Ramos (cell line): ENCODE measurements around the gene LIPF.
"Not testable (repeated sequence)": the region's sequence is repeated elsewhere in the genome, so short reads cannot be mapped to it uniquely, and the experiment has no call there.

Experiments used
- in situ Hi-C: fragments of 300-500 bp; cut with MboI; formaldehyde crosslinking; loops from one replicate; pipeline ENCODE4 v1.14.3; 2022; ENCODE audit warnings: low sequenced_read_pairs; ENCODE audit not compliant: unreplicated experiment

The LIPF gene, protein sequence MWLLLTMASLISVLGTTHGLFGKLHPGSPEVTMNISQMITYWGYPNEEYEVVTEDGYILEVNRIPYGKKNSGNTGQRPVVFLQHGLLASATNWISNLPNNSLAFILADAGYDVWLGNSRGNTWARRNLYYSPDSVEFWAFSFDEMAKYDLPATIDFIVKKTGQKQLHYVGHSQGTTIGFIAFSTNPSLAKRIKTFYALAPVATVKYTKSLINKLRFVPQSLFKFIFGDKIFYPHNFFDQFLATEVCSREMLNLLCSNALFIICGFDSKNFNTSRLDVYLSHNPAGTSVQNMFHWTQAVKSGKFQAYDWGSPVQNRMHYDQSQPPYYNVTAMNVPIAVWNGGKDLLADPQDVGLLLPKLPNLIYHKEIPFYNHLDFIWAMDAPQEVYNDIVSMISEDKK

DNA sequence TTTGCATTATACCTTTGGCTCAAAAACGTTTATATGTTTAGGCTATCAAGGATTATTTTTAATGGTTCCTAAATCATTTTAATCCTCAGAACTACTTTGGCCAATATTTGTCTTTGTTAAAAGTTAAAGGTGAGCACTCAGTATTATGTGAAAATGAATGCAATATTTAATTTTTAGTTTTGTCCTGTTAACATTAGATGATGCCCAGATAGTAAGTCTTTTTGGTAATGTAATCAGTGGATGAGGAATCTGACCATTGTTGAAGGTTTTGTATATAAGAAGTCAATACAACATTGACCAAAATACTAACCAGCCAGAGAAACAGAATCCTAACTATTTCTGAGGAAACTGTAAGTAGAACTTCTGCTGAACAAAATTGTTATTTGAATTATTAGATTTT is at the start of gene LIPF:
Gene LIPF, plus strand, starts transcription at position 301 of the 400 bp plus-strand sequence. CDS start 2,856 bp downstream, outside the sequence.
- in situ Hi-C loops: no loop called here

- in situ Hi-C loops: no loop called here
These were observed 47.8 kb upstream of the LIPF start for GRCh38 chr10:88616250-88616977.

GRCh38 chr10:88617772-88618300 is 46.4 kb upstream of the LIPF start:
- in situ Hi-C loops: no loop called here

GRCh38 chr10:88618496-88618895 is 45.7 kb upstream of the LIPF start:
- in situ Hi-C loops: no loop called here

- in situ Hi-C loops: no loop called here
These were observed 43.8 kb upstream of the LIPF start for GRCh38 chr10:88620441-88620840.

DNA sequence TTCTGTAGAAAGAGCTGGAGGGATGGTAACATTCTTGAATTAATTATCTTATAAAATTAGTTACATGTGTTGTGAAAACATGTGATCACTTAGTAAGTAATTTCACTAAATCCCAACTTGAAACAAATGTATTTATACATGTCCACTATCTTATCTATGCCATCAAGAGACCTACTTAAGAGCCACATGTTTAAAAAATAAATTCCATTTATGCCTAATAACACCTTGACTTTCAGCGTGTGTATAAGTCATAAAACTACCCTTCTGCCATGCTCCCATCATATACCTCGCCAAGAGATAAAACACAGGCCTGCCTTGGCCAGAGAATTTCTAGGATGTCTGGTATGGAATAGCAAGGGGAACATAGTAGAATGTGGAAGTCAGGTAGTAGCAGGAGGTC is 40.4 kb upstream of the LIPF start:
- in situ Hi-C loops: no loop called here

DNA sequence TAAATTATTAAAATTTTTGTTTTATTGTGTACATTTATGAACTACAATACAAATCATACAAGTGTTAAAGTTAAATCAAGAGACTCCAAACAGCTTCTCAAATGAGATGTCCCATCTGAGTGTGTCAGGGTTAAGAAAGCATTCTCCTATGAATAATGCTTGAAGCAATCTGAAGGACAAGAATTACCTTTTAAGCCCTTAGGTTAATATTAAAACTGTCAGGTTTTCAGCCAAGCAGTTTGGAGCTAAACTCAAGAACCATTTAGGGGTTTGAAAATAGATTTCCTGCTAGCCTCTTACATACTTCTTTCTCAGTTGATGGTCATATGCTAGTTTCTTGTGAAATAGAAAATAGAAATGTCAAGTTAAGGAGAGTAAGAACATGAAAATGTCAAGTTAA is 39.4 kb upstream of the LIPF start:
- in situ Hi-C loops: no loop called here

- in situ Hi-C loops: no loop called here
These were observed 24.1 kb upstream of the LIPF start for GRCh38 chr10:88640186-88640585.

- in situ Hi-C loops: no loop called here
These were observed 22.0 kb upstream of the LIPF start for GRCh38 chr10:88642209-88642608.

DNA sequence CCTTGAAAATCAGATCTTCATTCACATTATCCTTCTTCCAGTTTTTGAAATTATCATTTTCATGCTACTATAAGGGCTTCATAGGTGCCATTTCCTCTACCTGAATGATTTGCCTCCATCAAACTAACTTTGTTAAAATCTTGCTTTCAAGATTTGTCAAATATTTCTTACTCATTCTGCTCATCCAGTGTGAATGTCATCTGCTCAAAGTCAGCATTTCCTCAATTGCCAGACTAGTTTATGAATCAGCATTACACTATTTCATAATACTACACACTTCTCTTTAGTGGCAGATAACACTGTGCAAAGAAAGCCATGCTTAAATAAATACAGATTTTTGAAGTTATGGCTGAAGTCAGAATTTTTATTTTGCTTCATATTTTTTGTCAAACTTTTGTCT is 21.3 kb upstream of the LIPF start:
- in situ Hi-C loops: no loop called here

DNA sequence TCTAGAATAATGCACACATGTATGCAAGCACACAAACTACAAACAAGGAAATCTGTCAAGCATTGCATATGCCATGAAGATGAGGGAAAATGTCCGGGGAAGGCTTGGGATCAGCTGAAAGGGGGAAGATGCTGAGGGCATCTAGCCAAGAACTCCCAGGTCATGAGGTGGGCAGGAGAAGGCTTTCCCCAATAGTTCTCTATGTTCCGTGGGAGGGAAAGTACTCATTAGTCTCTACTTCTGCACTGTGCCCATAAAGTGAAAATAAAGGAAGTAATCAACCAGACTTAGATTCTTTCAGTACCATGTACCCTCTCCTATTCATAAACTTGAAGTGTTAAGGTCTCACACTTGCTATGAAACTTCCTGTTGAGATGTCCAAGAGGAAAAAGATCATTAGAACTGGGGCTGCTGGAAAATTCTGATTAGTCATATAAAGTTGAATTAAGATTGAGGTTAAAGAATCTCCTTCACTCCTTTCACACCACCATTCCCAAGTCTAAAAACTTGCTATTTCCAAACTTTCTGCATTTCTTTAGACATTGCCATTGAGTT is 17.1 kb upstream of the LIPF start:
- in situ Hi-C loops: no loop called here

- in situ Hi-C loops: no loop called here
These were observed 13.1 kb upstream of the LIPF start for GRCh38 chr10:88651101-88651551.

GRCh38 chr10:88652616-88653015 is 11.6 kb upstream of the LIPF start:
- in situ Hi-C loops: no loop called here

DNA sequence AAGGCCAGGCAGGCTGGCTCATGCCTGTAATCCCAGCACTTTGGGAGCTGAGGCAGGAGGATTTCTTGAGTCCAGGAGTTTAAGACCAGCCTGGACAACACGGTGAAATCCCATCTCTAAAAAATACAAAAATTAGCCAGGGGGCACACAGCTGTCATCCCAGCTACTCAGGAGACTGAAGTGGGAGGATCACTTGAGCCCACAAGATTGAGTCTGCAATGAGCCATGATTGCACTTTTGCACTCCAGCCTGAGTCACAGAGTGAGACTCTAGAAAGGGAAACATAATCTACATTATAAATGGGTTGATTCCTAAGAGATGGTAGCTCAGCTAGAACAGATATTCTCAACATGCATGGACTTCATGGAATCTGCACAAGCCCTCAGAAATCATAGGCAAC is 6.3 kb upstream of the LIPF start:
- in situ Hi-C loops: no loop called here

DNA sequence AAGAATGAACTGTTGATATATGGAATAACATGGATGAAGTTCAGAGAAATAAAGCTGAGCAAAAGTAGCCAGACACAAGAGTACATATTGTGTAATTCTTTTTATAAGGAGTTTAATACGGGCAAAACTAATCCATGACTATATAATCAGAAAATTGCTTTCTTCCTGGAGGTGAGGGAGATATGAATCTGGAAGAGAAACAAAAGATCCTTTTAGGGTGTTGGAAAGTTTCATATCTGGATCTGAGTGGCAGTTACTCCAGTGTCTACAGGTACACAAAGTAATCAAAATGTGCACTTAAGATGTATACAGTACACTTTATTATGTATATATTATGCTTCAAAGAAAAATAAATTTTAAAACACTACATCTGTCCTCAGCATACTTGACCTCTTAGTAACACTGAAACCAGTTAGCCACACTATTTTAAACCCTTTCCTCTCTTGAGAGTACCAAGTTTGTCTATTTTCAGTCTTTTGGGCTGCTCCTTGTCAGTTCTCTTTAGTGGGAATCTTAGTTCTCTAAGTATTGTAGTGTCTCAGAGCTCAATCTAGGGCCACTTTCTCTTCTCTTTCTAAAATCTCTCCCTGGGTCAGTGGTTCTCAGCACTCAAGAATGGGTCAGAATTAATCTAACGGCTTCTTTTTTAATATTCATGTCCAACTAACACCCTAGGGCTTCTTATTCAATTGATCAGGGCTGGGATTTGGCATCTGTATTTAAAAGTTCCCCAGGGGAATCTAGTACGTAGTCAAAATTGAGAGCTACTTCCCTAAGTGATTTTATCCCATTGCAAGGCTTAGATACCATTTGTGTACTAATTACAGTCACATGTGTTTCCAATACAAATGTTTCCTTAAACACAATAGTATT is 4.3 kb upstream of the LIPF start:
- in situ Hi-C loops: no loop called here

GRCh38 chr10:88660598-88660884 is 3.7 kb upstream of the LIPF start:
- in situ Hi-C loops: no loop called here

DNA sequence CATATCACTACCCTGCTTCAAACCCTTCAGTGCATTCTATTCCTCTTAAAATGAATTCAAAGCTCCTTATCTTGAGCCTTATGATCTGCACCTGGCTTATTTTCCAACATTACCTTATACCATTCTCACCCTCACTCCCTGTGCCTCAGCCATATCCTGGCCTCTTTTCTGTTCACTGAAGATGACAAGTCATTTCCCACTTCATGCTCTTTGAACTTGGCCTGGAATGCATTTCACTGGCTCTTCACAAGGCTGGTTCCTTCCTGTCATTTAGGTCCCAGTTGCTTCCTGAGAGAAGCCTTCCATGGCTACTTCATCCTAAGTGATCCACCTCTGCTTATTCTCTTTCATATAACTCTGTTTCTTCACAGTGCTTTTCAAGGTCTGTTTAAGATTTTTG is 3.2 kb upstream of the LIPF start:
- in situ Hi-C loops: no loop called here

GRCh38 chr10:88661577-88661976 is 2.7 kb upstream of the LIPF start:
- in situ Hi-C loops: no loop called here

- in situ Hi-C loops: not testable (repeated sequence)
These were observed 1.1 kb upstream of the LIPF start for GRCh38 chr10:88663153-88663552.

DNA sequence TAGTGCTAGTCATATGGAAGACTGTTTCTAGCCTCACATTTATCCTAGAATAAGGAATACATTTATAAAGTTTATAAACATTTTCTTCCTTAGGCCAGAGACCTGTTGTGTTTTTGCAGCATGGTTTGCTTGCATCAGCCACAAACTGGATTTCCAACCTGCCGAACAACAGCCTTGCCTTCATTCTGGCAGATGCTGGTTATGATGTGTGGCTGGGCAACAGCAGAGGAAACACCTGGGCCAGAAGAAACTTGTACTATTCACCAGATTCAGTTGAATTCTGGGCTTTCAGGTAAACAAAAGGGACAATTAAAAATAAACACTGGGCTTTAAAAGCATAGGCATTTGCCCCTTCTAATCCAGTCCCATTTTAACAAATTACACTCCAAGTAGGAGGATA is 4.2 kb downstream of the LIPF start:
- in situ Hi-C loops: no loop called here
